Right ventricle myocardium superior (tissue), 1 donor: Measurements from ENCODE around the gene GNG5. TPM values are rescaled to one million over a fixed set of nuclear protein-coding genes. Genes with fewer than 3 reads are reported as not detected.
"Not testable (repeated sequence)": the region's sequence is repeated elsewhere in the genome, so short reads cannot be mapped to it uniquely, and the experiment has no call there.

ENCODE experiments used
- ATAC-seq: fragments of 200-7000 bp; cut with Tn5 transposase; one replicate; pipeline ENCODE4 v1.9.1; 2020; ENCODE audit warnings: mild to moderate bottlenecking; ENCODE audit not compliant: poor library complexity
- DNase-seq: peaks from one replicate; pipeline ENCODE4 v3.0.0-alpha.2; 2020
- intact Hi-C: fragments of 100-400 bp; cut with DNase I; formaldehyde crosslinking; loops from one replicate; pipeline ENCODE4 v1.11.2; 2022
- long read RNA-seq: library from polyadenylated mRNA; unstranded; transcript quantifications from one replicate; pipeline ENCODE4 v2.0.0, GENCODE V29; 2021
- total RNA-seq: library from RNA; stranded (reverse); fragmentation: NEBNext Ultra II Directional; extraction: Animal tissue kit (Norgen Biotek cat#: 25700); gene quantifications from one replicate; pipeline ENCODE4 v1.2.1, GENCODE V29; 2021
- donor health status: DM: no; HTN: yes; CAD: no; lungs with severe emphysema.

GNG5 gene
- 174 TPM for total RNA-seq
- long read RNA-seq, transcript GNG5-201 (3 exons, 920 nt) = major isoform, 151 of 157 reads
- long read RNA-seq, partial matches to known transcripts = 1 of 157 reads
- long read RNA-seq, other reads (novel, unspliced or antisense) = 3 of 157 reads

- intact Hi-C loops = loop anchor here (5.0 kb wide), 1 partner anchor 66 kb away; the partner anchor contains the start of gene CTBS
- DNase-seq = peak; percentile 100
- peak; percentile 96 for ATAC-seq
Measured at GRCh38 chr1:84506002-84506728, at the start of gene GNG5, which contains the start of gene SPATA1. GNG5 (minus strand) TSS chr1:84506581; CDS start chr1:84506091, 490 bp downstream. SPATA1 (plus strand) TSS chr1:84506386; CDS start chr1:84516360, 9,974 bp downstream.

GRCh38 chr1:84550826-84551225 lies 44.4 kb upstream of the GNG5 start:
- ATAC-seq = no peak
- intact Hi-C loops = no loop called here
- DNase-seq = no peak

- ATAC-seq = no peak
- intact Hi-C loops = no loop called here
- no peak for DNase-seq
Measured at GRCh38 chr1:84541679-84542078, 35.3 kb upstream of the GNG5 start.

- no peak for ATAC-seq
- no peak for DNase-seq
- intact Hi-C loops = no loop called here
Measured at GRCh38 chr1:84540759-84541158, 34.4 kb upstream of the GNG5 start.

- ATAC-seq = no peak
- no peak for DNase-seq
- intact Hi-C loops = no loop called here
Measured at GRCh38 chr1:84539972-84540371, 33.6 kb upstream of the GNG5 start.

- ATAC-seq = no peak
- intact Hi-C loops = no loop called here
- no peak for DNase-seq
Measured at GRCh38 chr1:84538599-84538998, 32.2 kb upstream of the GNG5 start.

- DNase-seq (no peak), ATAC-seq (no peak)
- intact Hi-C loops = no loop called here
Measured at GRCh38 chr1:84525779-84526178, 19.4 kb upstream of the GNG5 start.

GRCh38 chr1:84524590-84524989 lies 18.2 kb upstream of the GNG5 start:
- ATAC-seq = no peak
- intact Hi-C loops = no loop called here
- no peak for DNase-seq

GRCh38 chr1:84510668-84511067 lies 4.3 kb upstream of the GNG5 start:
- no peak for DNase-seq
- ATAC-seq = no peak
- intact Hi-C loops = no loop called here

- DNase-seq = no peak
- intact Hi-C loops = no loop called here
- ATAC-seq = no peak
Measured at GRCh38 chr1:84510165-84510564, 3.8 kb upstream of the GNG5 start.

GRCh38 chr1:84509029-84509428 lies 2.6 kb upstream of the GNG5 start:
- intact Hi-C loops = loop anchor here (5.0 kb wide), 1 partner anchor 63 kb away; the partner anchor contains the start of gene CTBS
- ATAC-seq = no peak
- no peak for DNase-seq

- intact Hi-C loops = loop anchor here (5.0 kb wide), 1 partner anchor 64 kb away; the partner anchor contains the start of gene CTBS
- ATAC-seq (no peak), DNase-seq (no peak)
Measured at GRCh38 chr1:84508510-84508909, 2.1 kb upstream of the GNG5 start.

- intact Hi-C loops = loop anchor here (5.0 kb wide), 1 partner anchor 64 kb away; the partner anchor contains the start of gene CTBS
- ATAC-seq, DNase-seq: not testable (repeated sequence)
Measured at GRCh38 chr1:84507887-84508286, 1.5 kb upstream of the GNG5 start.

- ATAC-seq (no peak), DNase-seq (no peak)
- intact Hi-C loops = loop anchor here (5.0 kb wide), 1 partner anchor 65 kb away; the partner anchor contains the start of gene CTBS
Measured at GRCh38 chr1:84506729-84507453, 510 bp upstream of the GNG5 start.

GRCh38 chr1:84505493-84506001 lies 834 bp downstream of the GNG5 start:
- DNase-seq (no peak), ATAC-seq (peak; percentile 77)
- intact Hi-C loops = loop anchor here (5.0 kb wide), 1 partner anchor 67 kb away; the partner anchor contains the start of gene CTBS

GRCh38 chr1:84504580-84505492 lies 1.5 kb downstream of the GNG5 start:
- ATAC-seq = no peak
- DNase-seq = no peak
- intact Hi-C loops = loop anchor here (5.0 kb wide), 1 partner anchor 67 kb away; the partner anchor contains the start of gene CTBS

- intact Hi-C loops = no loop called here
Measured at GRCh38 chr1:84502927-84503326, 3.5 kb downstream of the GNG5 start.

GRCh38 chr1:84497631-84498275 lies 8.6 kb downstream of the GNG5 start:
- intact Hi-C loops = no loop called here
- DNase-seq (no peak), ATAC-seq (no peak)

More at GRCh38 chr1:84502927-84503326, 3.5 kb downstream of the GNG5 start:
- no peak for DNase-seq
- no peak for ATAC-seq
